H1 (cell line): ENCODE data around the gene GFRA4. TPM values are rescaled to one million over a fixed set of nuclear protein-coding genes. Genes with fewer than 3 reads are reported as not detected.
A peak's percentile ranks its signal among the peaks of the same experiment; 100 is the strongest.

Experiments used
- CTCF ChIA-PET: fragments of 300-600 bp; sonication (Branson Sonifier 250); formaldehyde crosslinking; loops from one replicate; lab custom pipeline; 2021; ENCODE audit not compliant: partially characterized antibody; lab: Charles Lee
- POLR2A ChIA-PET: fragments of 300-600 bp; sonication (Branson Sonifier 250); formaldehyde crosslinking; loops from one replicate; lab custom pipeline; 2021; ENCODE audit warnings: inconsistent platforms; ENCODE audit not compliant: partially characterized antibody; lab: Charles Lee
- DNase-seq, 2 experiments: peaks; one replicate each; pipeline versions ENCODE4 v3.0.0 to v3.0.0-alpha.2; 2010 to 2022; ENCODE audit warnings: low spot score in 2 of 2, low read depth in 1 of 2, mixed read lengths in 1 of 2
- FAIRE-seq: peaks from 2 replicates; lab custom pipeline; 2011; peaks lifted over from hg19 to GRCh38; lab: Jason Lieb, UNC
- H2AFZ ChIP-seq: 2 replicates; pipeline ENCODE4 v1.8.1; 2012; ENCODE audit warnings: low read length, inconsistent platforms
- H2AK5ac ChIP-seq: 2 replicates; pipeline ENCODE4 v1.6.1; 2013; ENCODE audit warnings: low read depth, low read length
- H2BK120ac ChIP-seq: replicated peaks from 2 replicates; pipeline ENCODE3; 2013; ENCODE audit warnings: low read depth, low read length, inconsistent platforms
- H2BK12ac ChIP-seq: 2 replicates; pipeline ENCODE4 v1.6.1; 2013; ENCODE audit warnings: low read depth, low read length
- H2BK15ac ChIP-seq: 2 replicates; pipeline ENCODE4 v1.6.1; 2013; ENCODE audit warnings: low read length
- H2BK20ac ChIP-seq: 2 replicates; pipeline ENCODE4 v1.6.1; 2013; ENCODE audit warnings: low read length
- H2BK5ac ChIP-seq: 2 replicates; pipeline ENCODE4 v1.6.1; 2013; ENCODE audit warnings: low read depth, low read length
- H3K14ac ChIP-seq: 2 replicates; pipeline ENCODE4 v1.6.1; 2013; ENCODE audit warnings: inconsistent platforms; ENCODE audit not compliant: insufficient read length
- H3K18ac ChIP-seq: 2 replicates; pipeline ENCODE4 v1.6.1; 2013; ENCODE audit warnings: low read length; ENCODE audit errors: extremely low read depth
- H3K23ac ChIP-seq: 2 replicates; pipeline ENCODE4 v1.6.1; 2013; ENCODE audit warnings: inconsistent platforms; ENCODE audit not compliant: insufficient read length
- H3K23me2 ChIP-seq: 2 replicates; pipeline ENCODE4 v1.6.1; 2013; ENCODE audit warnings: low read depth, low read length
- H3K27ac ChIP-seq: 2 replicates; pipeline ENCODE4 v1.6.1; 2011; ENCODE audit warnings: low read depth, low read length, inconsistent platforms
- H3K27me3 ChIP-seq, 4 experiments: replicated peaks in 1 of 4; 1 replicate in 1 of 4; 2 replicates in 3 of 4; pipeline versions ENCODE4 v1.6.1 to v1.8.1; 2011 to 2013; ENCODE audit warnings: low read length in 3 of 4, mild to moderate bottlenecking in 3 of 4, inconsistent platforms in 2 of 4, mixed read lengths in 2 of 4, moderate library complexity in 1 of 4; ENCODE audit not compliant: control insufficient read depth in 3 of 4, insufficient read depth in 3 of 4; ENCODE audit errors: extremely low read depth in 1 of 4
- H3K36me3 ChIP-seq, 4 experiments: 2 replicates each; pipeline versions ENCODE4 v1.6.1 to v1.8.1; 2011 to 2013; ENCODE audit warnings: mild to moderate bottlenecking in 4 of 4, low read length in 3 of 4, moderate library complexity in 2 of 4, control low read depth in 1 of 4, inconsistent platforms in 1 of 4; ENCODE audit not compliant: insufficient read depth in 4 of 4, control insufficient read depth in 2 of 4
- H3K4ac ChIP-seq: replicated peaks from 2 replicates; pipeline ENCODE3; 2013; ENCODE audit warnings: low read length, low read depth, mixed read lengths, inconsistent platforms; ENCODE audit not compliant: insufficient read length
- H3K4me1 ChIP-seq, 4 experiments: replicated peaks in 1 of 4; 1 replicate in 1 of 4; 2 replicates in 3 of 4; pipeline versions ENCODE4 v1.6.1 to v1.8.1; 2011 to 2013; ENCODE audit warnings: low read length in 3 of 4, inconsistent platforms in 2 of 4, mixed read lengths in 1 of 4; ENCODE audit not compliant: insufficient read depth in 4 of 4, control insufficient read depth in 3 of 4
- H3K4me2 ChIP-seq, 2 experiments: 2 replicates each; pipeline versions ENCODE4 v1.6.1 to v1.8.1; 2011 to 2013; ENCODE audit warnings: low read depth in 2 of 2, low read length in 2 of 2, control low read depth in 1 of 2, inconsistent platforms in 1 of 2, mild to moderate bottlenecking in 1 of 2; ENCODE audit not compliant: insufficient read depth in 1 of 2
- H3K4me3 ChIP-seq, 4 experiments: fragments of 200-600, 300-600 bp in 1 of 4; sonication (generic), shearing (Covaris generic), sonication (Bioruptor Twin) in 1 of 4; 2 replicates each; pipeline versions ENCODE4 v1.5.1 to v1.8.1; 2011 to 2016; ENCODE audit warnings: low read length in 4 of 4, low read depth in 3 of 4, control low read depth in 2 of 4, inconsistent platforms in 2 of 4, mild to moderate bottlenecking in 2 of 4, mixed read lengths in 1 of 4, moderate library complexity in 1 of 4; ENCODE audit not compliant: insufficient read depth in 2 of 4; ENCODE audit errors: extremely low read depth in 1 of 4
- H3K56ac ChIP-seq: replicated peaks from 2 replicates; pipeline ENCODE3; 2013; ENCODE audit warnings: low read depth, mild to moderate bottlenecking, mixed read lengths, low read length, inconsistent platforms; ENCODE audit not compliant: insufficient read length
- H3K79me1 ChIP-seq: 2 replicates; pipeline ENCODE4 v1.6.1; 2013; ENCODE audit warnings: low read depth, low read length, control low read depth
- H3K79me2 ChIP-seq, 2 experiments: 2 replicates each; pipeline versions ENCODE4 v1.6.1 to v1.8.1; 2012 to 2013; ENCODE audit warnings: low read length in 2 of 2, mild to moderate bottlenecking in 2 of 2, inconsistent platforms in 1 of 2; ENCODE audit not compliant: insufficient read depth in 2 of 2, control insufficient read depth in 1 of 2
- H3K9ac ChIP-seq, 4 experiments: replicated peaks in 1 of 4; 1 replicate in 1 of 4; 2 replicates in 3 of 4; pipeline versions ENCODE4 v1.6.1 to v1.8.1; 2011 to 2013; ENCODE audit warnings: low read depth in 3 of 4, low read length in 3 of 4, control low read depth in 2 of 4, mild to moderate bottlenecking in 2 of 4, moderate library complexity in 2 of 4, inconsistent platforms in 1 of 4; ENCODE audit errors: extremely low read depth in 1 of 4
- H3K9me3 ChIP-seq, 2 experiments: 2 replicates each; pipeline versions ENCODE4 v1.6.1 to v1.8.1; 2012 to 2013; ENCODE audit warnings: mild to moderate bottlenecking in 2 of 2, moderate library complexity in 2 of 2, control low read depth in 1 of 2, inconsistent platforms in 1 of 2, low read depth in 1 of 2, low read length in 1 of 2, mixed read lengths in 1 of 2; ENCODE audit not compliant: insufficient read depth in 2 of 2
- H4K20me1 ChIP-seq, 2 experiments: replicated peaks in 1 of 2; 2 replicates each; pipeline versions ENCODE3 to v1.8.1; 2011 to 2013; ENCODE audit warnings: inconsistent platforms in 2 of 2, low read length in 2 of 2, mild to moderate bottlenecking in 1 of 2; ENCODE audit not compliant: insufficient read depth in 2 of 2, control insufficient read depth in 1 of 2
- H4K5ac ChIP-seq: 2 replicates; pipeline ENCODE4 v1.6.1; 2013; ENCODE audit warnings: low read length, low read depth, mixed read lengths, inconsistent platforms; ENCODE audit not compliant: insufficient read length
- H4K8ac ChIP-seq: 2 replicates; pipeline ENCODE4 v1.8.0; 2013; ENCODE audit warnings: mild to moderate bottlenecking, moderate library complexity, low read length, inconsistent platforms; ENCODE audit not compliant: insufficient read depth; ENCODE audit errors: extremely low read depth
- H4K91ac ChIP-seq: replicated peaks from 2 replicates; pipeline ENCODE3; 2013; ENCODE audit warnings: low read length, mixed read lengths, inconsistent platforms; ENCODE audit not compliant: insufficient read length
- BRCA1 ChIP-seq: IDR thresholded peaks from 2 replicates; pipeline ENCODE4 v1.6.1; 2012; ENCODE audit warnings: low read depth, low read length, improper control_type of control experiment
- EZH2 ChIP-seq: fragments of 200-600 bp; sonication (generic); IDR thresholded peaks from 2 replicates; pipeline ENCODE4 v1.7.1; 2012; ENCODE audit warnings: low read depth, mild to moderate bottlenecking, moderate library complexity, low read length, inconsistent platforms; ENCODE audit not compliant: severe bottlenecking
- GABPA ChIP-seq: IDR thresholded peaks from 2 replicates; pipeline ENCODE4 v1.6.1; 2011; ENCODE audit warnings: mild to moderate bottlenecking, low read length, moderate library complexity, borderline replicate concordance; ENCODE audit not compliant: insufficient read depth
- HDAC2 ChIP-seq, 2 experiments: fragments of 300-600 bp in 1 of 2; sonication (generic) in 1 of 2; IDR thresholded peaks; 2 replicates each; pipeline ENCODE4 v1.6.1; 2011 to 2012; ENCODE audit warnings: low read depth in 2 of 2, low read length in 2 of 2, mild to moderate bottlenecking in 2 of 2, moderate library complexity in 2 of 2, borderline replicate concordance in 1 of 2, inconsistent platforms in 1 of 2
- JUND ChIP-seq: IDR thresholded peaks from 2 replicates; pipeline ENCODE4 v1.6.1; 2011; ENCODE audit warnings: mild to moderate bottlenecking, improper control_type of control experiment, low read length
- KDM4A ChIP-seq: IDR thresholded peaks from one replicate; pipeline ENCODE4 v1.7.1; 2012; ENCODE audit warnings: low read depth, mild to moderate bottlenecking, moderate library complexity, low read length, inconsistent platforms; ENCODE audit not compliant: severe bottlenecking
- POLR2A ChIP-seq, 2 experiments: IDR thresholded peaks; 1 replicate in 1 of 2; 2 replicates in 1 of 2; pipeline ENCODE4 v1.6.1; 2011; ENCODE audit warnings: low read depth in 2 of 2, low read length in 2 of 2, mild to moderate bottlenecking in 2 of 2; ENCODE audit errors: control extremely low read depth in 1 of 2
- POLR2AphosphoS5 ChIP-seq: IDR thresholded peaks from 2 replicates; pipeline ENCODE4 v1.6.1; 2011; ENCODE audit warnings: low read depth, low read length
- SIN3A ChIP-seq, 2 experiments: IDR thresholded peaks in 1 of 2; conservative IDR thresholded peaks in 1 of 2; 2 replicates each; pipeline ENCODE4 v1.6.1; 2011 to 2012; ENCODE audit warnings: low read length in 2 of 2, improper control_type of control experiment in 1 of 2, low read depth in 1 of 2, mild to moderate bottlenecking in 1 of 2
- SIRT6 ChIP-seq: IDR thresholded peaks from one replicate; pipeline ENCODE4 v1.7.1; 2012; ENCODE audit warnings: low read length, inconsistent platforms
- SP4 ChIP-seq: IDR thresholded peaks from 2 replicates; pipeline ENCODE4 v1.6.1; 2012; ENCODE audit warnings: low read length, inconsistent platforms
- TAF1 ChIP-seq: IDR thresholded peaks from 2 replicates; pipeline ENCODE4 v1.6.1; 2011; ENCODE audit warnings: mild to moderate bottlenecking, low read depth, low read length
- YY1 ChIP-seq: IDR thresholded peaks from 2 replicates; pipeline ENCODE4 v1.6.1; 2011; ENCODE audit warnings: low read depth, mild to moderate bottlenecking, low read length
- whole genome bisulfite sequencing, 2 experiments: shearing (Covaris generic) in 1 of 2; methylation state at CpG; one replicate each; pipeline versions ENCODE4 v1.1.6 to v1.1.7; 2013 to 2015; ENCODE audit warnings: low lambda C conversion rate in 2 of 2, mixed read lengths in 2 of 2, inconsistent platforms in 1 of 2, low coverage in 1 of 2, missing lambda C conversion rate in 1 of 2; ENCODE audit not compliant: insufficient replicate concordance in 2 of 2, insufficient coverage in 1 of 2, insufficient read length in 1 of 2; ENCODE audit errors: extremely low coverage in 1 of 2, missing lambda C conversion rate in 1 of 2; 5-methylcytosine and 5-hydroxymethylcytosine counted together
- polyA plus RNA-seq, 7 experiments: library from polyadenylated mRNA; depleted of rRNA in 3 of 7; stranded (reverse) in 5 of 7; unstranded in 2 of 7; fragments of >200 nt in 5 of 7; fragments of 200-250 nt in 2 of 7; gene quantifications; 1 replicate in 5 of 7; 2 replicates in 1 of 7; 4 replicates in 1 of 7; pipeline versions ENCODE4 v1.2.1 to v1.2.3, GENCODE V29; 2011 to 2013; ENCODE audit warnings: missing spikeins in 2 of 7, mixed read lengths in 2 of 7
- total RNA-seq: library from RNA; stranded (reverse); fragmentation: NEBNext Ultra II Directional; extraction: Animal tissue kit (Norgen Biotek cat#: 25700); gene quantifications from 2 replicates; pipeline ENCODE4 v1.2.1, GENCODE V29; 2021

The GFRA4 gene
- total and polyA plus RNA-seq, 2 of the 8 experiments (the other 6 are each of a cell fraction or from before 2014, with no cell fraction given) = 0.05 TPM; not detected in 1

DNA sequence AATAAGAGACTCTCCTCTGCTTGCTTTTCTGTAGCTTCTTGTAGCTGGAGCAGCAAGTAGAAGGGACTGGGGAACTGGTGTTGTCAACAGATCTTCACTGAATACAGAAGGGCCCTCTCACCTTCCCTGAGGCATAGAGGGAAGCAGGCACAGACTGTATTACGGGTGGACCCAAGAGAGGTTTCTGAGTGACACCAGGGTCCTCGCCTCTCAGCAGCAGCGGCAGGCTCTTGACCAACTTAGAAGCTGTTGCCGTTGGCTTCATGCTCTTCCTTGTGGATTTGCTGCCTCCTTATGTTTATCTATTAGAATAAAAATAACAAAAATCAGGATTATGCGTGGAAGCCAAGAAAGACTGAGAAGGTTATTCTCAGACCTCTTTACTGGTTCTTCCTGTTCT lies 31.7 kb downstream of the GFRA4 start:
- Histone ChIP-seq H3K4ac (no peak overlapping the region), H3K14ac (no peak overlapping the region), H3K23ac (no peak overlapping the region), H4K91ac (no peak overlapping the region), H3K23me2 (no peaks in the 10 kb centered on the region), H2BK12ac (no peak overlapping the region), H2AFZ (no peak overlapping the region), H2BK5ac (no peak overlapping the region), H3K9me3 (no peaks in the 10 kb centered on the region), H2BK20ac (no peak overlapping the region), H2BK120ac (no peak overlapping the region), H3K4me2 (no peak overlapping the region), H3K56ac (no peak overlapping the region), H3K18ac (peak overlapping the region; percentile 32), H3K79me1 (no peaks in the 10 kb centered on the region), H3K4me1 (peaks cover 0 to 6% (median 0%) of the 10 kb centered on the region in 4 experiments; a peak in 2 of 7 replicates), H4K20me1 (no peaks in the 10 kb centered on the region), H3K27me3 (no peaks in the 10 kb centered on the region), H3K27ac (no peak overlapping the region), H3K79me2 (no peaks in the 10 kb centered on the region), H3K9ac (no peak overlapping the region), H3K36me3 (no peaks in the 10 kb centered on the region), H3K4me3 (no peak overlapping the region), H4K5ac (no peak overlapping the region), H4K8ac (no peak overlapping the region), H2AK5ac (no peak overlapping the region), H2BK15ac (no peak overlapping the region)
- CTCF ChIA-PET = interaction anchor here (1.4 kb wide), 1 partner anchor 18 kb away, joined by 4 read pairs; no protein-coding TSS in a partner anchor
- TF ChIP-seq SP4 (no peak), HDAC2 (IDR thresholded peaks at IDR 0.05; ENCODE audit: borderline replicate concordance in 1 of 2, low read depth in 2 of 2, low read length in 2 of 2) (no peak), TAF1 (no peak), POLR2AphosphoS5 (no peak), BRCA1 (no peak), SIRT6 (no peak), JUND (no peak), YY1 (no peak), KDM4A (no peak), POLR2A (IDR thresholded peaks at IDR 0.05; ENCODE audit: control extremely low read depth in 1 of 2, low read depth in 2 of 2, low read length in 2 of 2) (no peak), SIN3A (conservative IDR thresholded peaks at IDR 0.05 in 1 of 2, IDR thresholded peaks at IDR 0.05 in 1 of 2; ENCODE audit: low read depth in 1 of 2, low read length in 2 of 2) (no peak), EZH2 (no peak), GABPA (no peak)
- DNase-seq = no peak
- 88% methylated on average over 5 of the region's 5 CpGs; no CpG with 5 or more reads in 1 of the 2 experiments for WGBS, 2 experiments
- no peak for FAIRE-seq
- POLR2A ChIA-PET = no interaction called here
